ENCODE measurements around the gene CTTNBP2. TPM values are rescaled to one million over a fixed set of nuclear protein-coding genes. Genes with fewer than 3 reads are reported as not detected.

The CTTNBP2 gene
- total and polyA plus RNA-seq, 2 of the 13 experiments (the other 11 are each of a cell fraction or from before 2014, with no cell fraction given): not detected

DNA sequence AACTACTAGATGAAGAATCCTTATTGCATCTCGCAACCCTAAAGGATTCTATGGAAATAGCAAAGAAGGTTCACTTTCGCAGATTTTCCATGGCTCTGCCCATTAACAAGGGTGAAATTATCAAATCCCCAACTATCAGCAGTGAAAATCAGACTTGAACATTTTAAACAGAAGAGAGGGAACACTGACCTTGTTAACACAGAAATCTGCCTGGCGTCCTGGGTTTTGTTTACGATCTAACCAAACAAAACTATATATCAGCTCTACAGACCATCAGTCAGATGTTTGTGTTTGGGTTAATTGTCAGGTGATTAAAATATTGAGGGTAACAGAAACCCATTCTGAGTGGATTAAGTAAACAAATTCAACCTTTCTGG lies 1.9 kb downstream of the CTTNBP2 start (continued):
- TF ChIP-seq, protein P1, sequence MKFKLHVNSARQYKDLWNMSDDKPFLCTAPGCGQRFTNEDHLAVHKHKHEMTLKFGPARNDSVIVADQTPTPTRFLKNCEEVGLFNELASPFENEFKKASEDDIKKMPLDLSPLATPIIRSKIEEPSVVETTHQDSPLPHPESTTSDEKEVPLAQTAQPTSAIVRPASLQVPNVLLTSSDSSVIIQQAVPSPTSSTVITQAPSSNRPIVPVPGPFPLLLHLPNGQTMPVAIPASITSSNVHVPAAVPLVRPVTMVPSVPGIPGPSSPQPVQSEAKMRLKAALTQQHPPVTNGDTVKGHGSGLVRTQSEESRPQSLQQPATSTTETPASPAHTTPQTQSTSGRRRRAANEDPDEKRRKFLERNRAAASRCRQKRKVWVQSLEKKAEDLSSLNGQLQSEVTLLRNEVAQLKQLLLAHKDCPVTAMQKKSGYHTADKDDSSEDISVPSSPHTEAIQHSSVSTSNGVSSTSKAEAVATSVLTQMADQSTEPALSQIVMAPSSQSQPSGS (CRISPR knock-in tag; IDR thresholded peaks at IDR 0.05): no peak
- no peak for TF ChIP-seq ZSCAN31 (CRISPR knock-in tag; IDR thresholded peaks at IDR 0.05; ENCODE audit: low read depth)
- TF ChIP-seq, protein P2, sequence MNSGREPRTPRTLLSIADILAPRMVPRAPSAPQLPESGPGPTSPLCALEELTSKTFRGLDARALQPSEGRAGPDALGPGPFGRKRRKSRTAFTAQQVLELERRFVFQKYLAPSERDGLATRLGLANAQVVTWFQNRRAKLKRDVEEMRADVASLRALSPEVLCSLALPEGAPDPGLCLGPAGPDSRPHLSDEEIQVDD (CRISPR knock-in tag; IDR thresholded peaks at IDR 0.05; ENCODE audit: borderline replicate concordance): no peak
- no peak for TF ChIP-seq RBM39 (IDR thresholded peaks at IDR 0.05; ENCODE audit: low read depth, low read length, poor library complexity, severe bottlenecking)
- TF ChIP-seq SIN3A (IDR thresholded peaks at IDR 0.05; ENCODE audit: borderline replicate concordance, low read depth, low read length): no peak

DNA sequence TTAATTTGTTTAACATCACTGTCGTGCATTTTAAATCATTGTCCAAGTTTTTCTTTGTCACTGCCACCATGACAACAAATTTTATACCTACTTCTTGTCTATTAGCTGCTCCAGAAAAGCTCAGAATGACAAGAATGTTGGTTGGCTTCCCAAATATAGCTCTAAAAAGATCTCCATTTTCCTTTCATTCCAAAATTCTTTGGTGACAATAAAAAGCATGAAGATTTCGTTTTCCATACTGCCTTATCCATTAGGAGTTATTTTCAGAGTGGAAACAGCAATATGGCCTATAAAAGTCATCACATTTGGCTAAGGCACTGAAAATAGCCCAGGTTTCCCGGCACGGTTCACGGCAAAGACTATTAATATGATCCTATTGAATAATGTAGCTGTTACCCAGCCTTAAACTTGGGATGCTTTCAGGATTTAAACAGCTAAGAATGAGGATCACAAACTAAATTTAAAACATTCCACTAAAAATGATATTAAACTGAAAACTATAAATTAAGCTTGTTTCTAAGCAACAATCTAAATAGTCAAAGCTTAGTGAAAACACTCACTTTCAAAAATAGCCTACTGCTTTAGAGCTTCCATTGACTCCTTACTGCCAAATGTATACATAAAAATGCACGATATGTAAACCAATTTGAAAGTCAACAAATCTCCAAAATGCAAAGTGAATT lies 2.7 kb downstream of the CTTNBP2 start:
- Histone ChIP-seq H2AFZ (ENCODE audit: low read length) (no peak overlapping the region), H3K4me3 (replicated peaks in 1 of 3; ENCODE audit: insufficient read depth in 1 of 3, low read depth in 2 of 3, low read length in 3 of 3) (no peak overlapping the region), H3K4me1 (ENCODE audit: insufficient read depth, low read length) (peaks cover 5% of the 10 kb centered on the region; the same call in 1 of the 2 replicates), H3K27ac (ENCODE audit: extremely low read length, insufficient read depth, low read length) (no peak overlapping the region), H4K20me1 (ENCODE audit: insufficient read depth, low read length) (no peaks in the 10 kb centered on the region), H3K36me3 (replicated peaks in 1 of 2; ENCODE audit: control insufficient read depth in 1 of 2, insufficient read depth in 2 of 2, low read length in 2 of 2) (no peaks in the 10 kb centered on the region), H3K4me2 (ENCODE audit: low read depth, low read length) (no peak overlapping the region), H3K27me3 (ENCODE audit: control insufficient read depth in 1 of 2, insufficient read depth in 2 of 2, low read length in 2 of 2) (peaks cover 4 to 40% of the 10 kb centered on the region in 2 experiments), H3K9me3 (ENCODE audit: low read length) (no peaks in the 10 kb centered on the region), H3K9ac (ENCODE audit: insufficient read depth, low read depth, low read length) (no peak overlapping the region), H3K79me2 (ENCODE audit: insufficient read depth, low read length) (no peaks in the 10 kb centered on the region)
- intact Hi-C loops (cut with micrococcal nuclease; ENCODE audit: unreplicated experiment) (no loop called here), in situ Hi-C loops (cut with HindIII; ENCODE audit: extremely low pct_ligation_motif_present, low pct_unique_long_range_greater_than_20kb) (no loop called here)
- no peak for DNase-seq (ENCODE audit: low spot score)
- ATAC-seq: no peak
- WGBS (ENCODE audit: low lambda C conversion rate): 3% methylated on average over 6 of the region's 6 CpGs
- no peak for FAIRE-seq
- ChIA-PET POLR2A (no interaction called here), CTCF (ENCODE audit: low intra/inter-chr PET ratio, low total read pairs) (no interaction called here)
- TF ChIP-seq ZSCAN12 (CRISPR knock-in tag; IDR thresholded peaks at IDR 0.05) (no peak), SOX5 (CRISPR knock-in tag; IDR thresholded peaks at IDR 0.05; ENCODE audit: borderline replicate concordance) (no peak), AGO1 (IDR thresholded peaks at IDR 0.05; ENCODE audit: low read depth, low read length, poor library complexity, severe bottlenecking) (no peak), KDM4B (CRISPR knock-in tag; IDR thresholded peaks at IDR 0.05) (no peak)
- no TSS peak for BruUV-seq (replicated peaks)

Data from HepG2 (cell line).